GM23248 (cell line): ENCODE results near the gene MYOG. TPM values are rescaled to one million over a fixed set of nuclear protein-coding genes. Genes with fewer than 3 reads are reported as not detected.

Experiments
- DNase-seq: peaks from one replicate; pipeline ENCODE4 v3.0.0-alpha.2; 2015
- H2AFZ ChIP-seq: fragments of 200-600 bp; sonication (generic); 2 replicates; pipeline ENCODE4 v1.6.1; 2016; ENCODE audit warnings: antibody characterized with exemption
- H3F3A ChIP-seq: fragments of 200-600 bp; sonication (generic); 2 replicates; pipeline ENCODE4 v1.6.1; 2016; ENCODE audit warnings: mild to moderate bottlenecking, antibody characterized with exemption, mixed run types; ENCODE audit not compliant: insufficient read depth
- H3K27ac ChIP-seq: fragments of 200-600 bp; sonication (generic); 2 replicates; pipeline ENCODE4 v1.5.1; 2016; ENCODE audit warnings: mild to moderate bottlenecking
- H3K27me3 ChIP-seq: fragments of 200-600 bp; sonication (generic); replicated peaks from 2 replicates; pipeline ENCODE4 v1.6.1; 2016; ENCODE audit warnings: mild to moderate bottlenecking; ENCODE audit not compliant: insufficient read depth
- H3K36me3 ChIP-seq: fragments of 200-600 bp; sonication (generic); 2 replicates; pipeline ENCODE4 v1.6.1; 2016; ENCODE audit warnings: low read depth, mild to moderate bottlenecking
- H3K4me1 ChIP-seq: fragments of 200-600 bp; sonication (generic); 2 replicates; pipeline ENCODE4 v1.6.1; 2016; ENCODE audit warnings: mild to moderate bottlenecking; ENCODE audit not compliant: insufficient read depth
- H3K4me2 ChIP-seq: fragments of 200-600 bp; sonication (generic); one replicate; pipeline ENCODE4 v1.6.1; 2016; ENCODE audit warnings: mild to moderate bottlenecking; ENCODE audit not compliant: unreplicated experiment
- H3K4me3 ChIP-seq: fragments of 200-600 bp; sonication (generic); 2 replicates; pipeline ENCODE4 v1.5.1; 2016; ENCODE audit warnings: mild to moderate bottlenecking
- H3K79me2 ChIP-seq: fragments of 200-600 bp; sonication (generic); 2 replicates; pipeline ENCODE4 v1.6.1; 2016; ENCODE audit warnings: mild to moderate bottlenecking; ENCODE audit not compliant: insufficient read depth
- H3K9ac ChIP-seq: fragments of 200-600 bp; sonication (generic); 2 replicates; pipeline ENCODE4 v1.6.1; 2016; ENCODE audit warnings: mild to moderate bottlenecking
- H3K9me2 ChIP-seq: fragments of 200-600 bp; sonication (generic); 2 replicates; pipeline ENCODE4 v1.6.1; 2016; ENCODE audit warnings: mixed run types, mild to moderate bottlenecking, moderate library complexity; ENCODE audit not compliant: insufficient read depth
- H3K9me3 ChIP-seq: fragments of 200-600 bp; sonication (generic); one replicate; pipeline ENCODE4 v1.6.1; 2017; ENCODE audit warnings: low read depth
- H4K20me1 ChIP-seq: fragments of 200-600 bp; sonication (generic); 2 replicates; pipeline ENCODE4 v1.6.0; 2016; ENCODE audit not compliant: insufficient read depth
- EZH2 ChIP-seq: fragments of 200-600 bp; sonication (generic); IDR thresholded peaks from 2 replicates; pipeline ENCODE4 v1.6.1; 2018; ENCODE audit warnings: antibody characterized with exemption, mild to moderate bottlenecking; ENCODE audit not compliant: insufficient read depth, poor library complexity, severe bottlenecking
- EZH2phosphoT487 ChIP-seq: fragments of 200-600 bp; sonication (generic); IDR thresholded peaks from 2 replicates; pipeline ENCODE4 v1.6.1; 2018; ENCODE audit warnings: antibody characterized with exemption, moderate library complexity, mild to moderate bottlenecking, low read depth; ENCODE audit not compliant: insufficient read depth
- WGBS, 2 experiments: methylation state at CpG; one replicate each; pipeline ENCODE4 v1.1.6; 2015 to 2017; ENCODE audit warnings: low lambda C conversion rate in 2 of 2, low coverage in 1 of 2; ENCODE audit errors: missing lambda C conversion rate in 2 of 2; 5-methylcytosine and 5-hydroxymethylcytosine counted together
- in situ Hi-C: fragments of 300-500 bp; cut with MboI; formaldehyde crosslinking; loops from 2 replicates; pipeline ENCODE4 v1.15.0; 2020
- polyA plus RNA-seq: library from polyadenylated mRNA; unstranded; fragments of >200 nt; fragmentation: Nextera tagmentation; extraction: Ambion mirVana; gene quantifications from 2 replicates; pipeline ENCODE4 v1.2.1, GENCODE V29; 2016
- total RNA-seq: library from RNA; depleted of rRNA; stranded (reverse); fragments of >200 nt; shearing (Covaris generic); gene quantifications from 2 replicates; pipeline ENCODE4 v1.2.3, GENCODE V29; 2014

The MYOG gene
- total and polyA plus RNA-seq, 2 experiments from 2014 or later, result not detected

DNA sequence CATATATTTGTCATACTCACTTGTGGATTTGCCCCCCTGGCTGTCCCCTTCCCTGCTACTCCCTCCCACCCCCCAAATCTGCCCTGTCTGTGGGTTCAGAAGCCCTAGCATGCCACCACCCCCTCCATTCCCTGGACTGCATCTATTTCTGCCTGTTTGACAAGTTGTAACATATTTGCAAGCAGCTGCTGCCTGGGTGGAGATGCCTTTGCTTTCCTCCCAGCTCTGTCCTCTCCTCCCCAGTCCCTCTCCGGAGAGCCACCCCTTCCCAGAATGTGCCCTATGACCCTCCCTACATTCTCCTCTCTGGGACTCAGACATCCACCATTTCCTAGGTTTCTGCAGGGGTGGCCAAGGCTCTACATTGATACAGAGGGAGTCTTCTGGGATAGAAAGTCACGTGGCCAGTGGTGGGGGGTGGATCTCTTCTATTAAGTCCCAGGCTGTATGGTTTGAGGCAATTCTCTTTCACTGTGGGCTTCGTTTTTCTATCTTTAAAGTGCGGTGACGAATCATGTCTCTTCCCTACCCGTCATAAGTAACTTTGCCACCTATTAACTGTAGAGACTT is 6.0 kb upstream of the MYOG start:
- no peak for DNase-seq
- peaks cover 8% of the 10 kb centered on the region; the same call in 1 of the 2 replicates for H3K27me3 ChIP-seq
- 51 to 62% methylated on average over 6 of the region's 6 CpGs for WGBS, 2 experiments
- H3K4me3 ChIP-seq, result no peak overlapping the region
- H3K9ac ChIP-seq, result no peak overlapping the region
- H3K27ac ChIP-seq, result no peak overlapping the region
- H3K4me2 ChIP-seq, result no peak overlapping the region
- H3F3A ChIP-seq, result no peaks in the 10 kb centered on the region
- no peaks in the 10 kb centered on the region for H3K36me3 ChIP-seq
- no peaks in the 10 kb centered on the region for H3K4me1 ChIP-seq
- no peak overlapping the region for H2AFZ ChIP-seq
- H4K20me1 ChIP-seq, result no peaks in the 10 kb centered on the region
- H3K79me2 ChIP-seq, result no peaks in the 10 kb centered on the region
- no peaks in the 10 kb centered on the region for H3K9me2 ChIP-seq
- in situ Hi-C loops, result no loop called here
- H3K9me3 ChIP-seq, result no peaks in the 10 kb centered on the region
- TF ChIP-seq EZH2phosphoT487 (no peak), EZH2 (no peak)

GRCh38 chr1:203091199-203091477 is 5.3 kb upstream of the MYOG start:
- Histone ChIP-seq H3K9me2 (no peaks in the 10 kb centered on the region), H3K4me2 (no peak overlapping the region), H3K4me1 (no peaks in the 10 kb centered on the region), H3K4me3 (no peak overlapping the region), H3K27ac (no peak overlapping the region), H3K9ac (no peak overlapping the region), H3K27me3 (peaks cover 8% of the 10 kb centered on the region; the same call in 1 of the 2 replicates), H3K79me2 (no peaks in the 10 kb centered on the region), H3F3A (no peaks in the 10 kb centered on the region), H3K36me3 (no peaks in the 10 kb centered on the region), H3K9me3 (no peaks in the 10 kb centered on the region), H4K20me1 (no peaks in the 10 kb centered on the region), H2AFZ (no peak overlapping the region)
- WGBS, 2 experiments, result 52 to 61% methylated on average over 4 of the region's 4 CpGs
- in situ Hi-C loops, result no loop called here
- TF ChIP-seq EZH2 (no peak), EZH2phosphoT487 (no peak)
- no peak for DNase-seq

DNA sequence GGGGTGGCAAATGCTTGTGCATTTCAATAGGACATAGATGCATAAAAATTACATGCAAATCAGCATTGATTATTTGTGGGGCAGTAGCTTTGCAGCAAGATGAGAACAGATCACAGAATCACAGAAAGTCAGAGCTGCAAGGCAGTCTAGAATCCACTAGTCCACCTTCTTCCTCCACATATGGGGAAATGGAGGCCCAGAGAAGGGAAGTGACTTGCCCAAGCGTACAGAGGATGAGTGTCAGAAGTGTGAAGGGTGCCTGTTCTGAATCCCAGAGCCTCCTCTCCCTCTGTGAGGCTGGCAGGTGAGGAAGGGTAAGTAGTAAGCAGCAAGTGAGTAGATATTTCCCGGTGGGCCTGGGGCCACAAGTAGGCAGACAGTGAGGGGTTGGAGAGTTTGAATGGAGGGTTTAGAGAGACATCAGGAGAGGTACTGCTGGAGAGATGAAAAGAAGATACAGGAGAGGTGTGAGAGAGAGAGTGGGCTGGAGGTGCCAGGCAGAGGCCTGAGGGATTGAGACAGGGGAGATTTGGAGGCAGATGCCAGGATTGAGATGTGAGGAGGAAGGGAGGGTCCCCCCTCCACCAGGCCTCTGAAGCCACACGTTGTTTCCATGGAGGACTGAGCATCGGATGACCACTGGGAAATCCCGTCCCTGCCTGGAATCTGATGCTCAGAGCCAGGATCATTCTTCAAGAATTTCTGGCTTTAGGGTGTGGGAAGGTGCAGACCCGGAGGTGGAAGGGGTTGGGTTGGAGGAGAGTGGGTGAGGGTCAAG is 4.8 kb upstream of the MYOG start:
- Histone ChIP-seq H2AFZ (no peak overlapping the region), H3K9me3 (no peaks in the 10 kb centered on the region), H3K79me2 (no peaks in the 10 kb centered on the region), H3K36me3 (no peaks in the 10 kb centered on the region), H3K4me2 (no peak overlapping the region), H3K4me3 (no peak overlapping the region), H3K27me3 (peaks cover 8% of the 10 kb centered on the region; the same call in 1 of the 2 replicates), H3K9ac (no peak overlapping the region), H4K20me1 (no peaks in the 10 kb centered on the region), H3F3A (no peaks in the 10 kb centered on the region), H3K27ac (no peak overlapping the region), H3K9me2 (no peaks in the 10 kb centered on the region), H3K4me1 (no peaks in the 10 kb centered on the region)
- WGBS, 2 experiments, result 39 to 43% methylated on average over 6 of the region's 6 CpGs
- in situ Hi-C loops, result no loop called here
- DNase-seq, result no peak
- no peak for TF ChIP-seq EZH2phosphoT487

DNA sequence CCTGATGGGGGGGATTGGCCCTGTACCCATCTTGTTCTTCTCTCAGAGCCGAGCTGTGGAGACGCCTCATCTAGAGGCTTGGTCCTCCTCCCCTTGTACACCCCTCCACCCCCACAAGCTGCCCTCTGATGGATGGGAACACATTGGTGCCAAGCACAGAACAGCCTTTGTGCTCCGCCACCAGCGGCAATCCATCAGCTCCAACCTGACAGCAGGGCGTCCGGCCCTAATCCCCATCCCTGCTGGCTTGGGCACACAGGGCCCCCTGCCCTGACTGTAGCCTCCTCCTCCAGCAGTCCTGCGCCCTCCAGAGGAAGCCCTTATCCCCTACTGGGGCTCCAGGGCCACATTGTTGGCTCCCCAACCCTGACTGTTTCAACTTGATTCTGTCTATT is 3.8 kb upstream of the MYOG start:
- no peak for TF ChIP-seq EZH2
- no peak for TF ChIP-seq EZH2phosphoT487
- Histone ChIP-seq H3K79me2 (no peaks in the 10 kb centered on the region), H3K36me3 (no peaks in the 10 kb centered on the region), H2AFZ (no peak overlapping the region), H3K4me2 (no peak overlapping the region), H3K9me2 (no peaks in the 10 kb centered on the region), H3K9me3 (no peaks in the 10 kb centered on the region), H3F3A (no peaks in the 10 kb centered on the region), H3K9ac (no peak overlapping the region), H3K27me3 (peaks cover 8% of the 10 kb centered on the region; the same call in 1 of the 2 replicates), H4K20me1 (no peaks in the 10 kb centered on the region), H3K4me1 (no peaks in the 10 kb centered on the region), H3K27ac (no peak overlapping the region), H3K4me3 (no peak overlapping the region)
- no peak for DNase-seq
- in situ Hi-C loops, result no loop called here
- WGBS, 2 experiments, result 45 to 61% methylated on average over 4 to 7 of the region's 7 CpGs
